Ascending aorta (tissue), 2 donors: Measurements from ENCODE around the gene P3H1. TPM values are rescaled to one million over a fixed set of nuclear protein-coding genes. Genes with fewer than 3 reads are reported as not detected.

ENCODE experiments used
- DNase-seq, 2 donors: peaks; one replicate each; pipeline ENCODE4 v3.0.0-alpha.2; 2019; ENCODE audit warnings: low spot score in 2 of 2
- H3K27ac ChIP-seq, 2 donors: fragments of 200-600 bp; sonication (generic); one replicate each; pipeline ENCODE4 v1.5.1; 2016 to 2017; ENCODE audit warnings: mild to moderate bottlenecking in 1 of 2
- H3K27me3 ChIP-seq: fragments of 200-600 bp; sonication (generic); one replicate; pipeline ENCODE4 v1.5.1; 2017
- H3K36me3 ChIP-seq, 2 donors: fragments of 200-600 bp; sonication (generic); one replicate each; pipeline ENCODE4 v1.5.1; 2016
- H3K4me1 ChIP-seq, 2 donors: fragments of 200-600 bp; sonication (generic); one replicate each; pipeline ENCODE4 v1.5.1; 2016 to 2017; ENCODE audit warnings: mild to moderate bottlenecking in 1 of 2
- H3K4me3 ChIP-seq, 2 donors: fragments of 200-600 bp; sonication (generic); one replicate each; pipeline ENCODE4 v1.5.1; 2016 to 2017; ENCODE audit warnings: mild to moderate bottlenecking in 1 of 2
- H3K9me3 ChIP-seq, 2 donors: fragments of 200-600 bp; sonication (generic); one replicate each; pipeline ENCODE4 v1.5.1; 2016
- intact Hi-C: fragments of 100-400 bp; cut with DNase I; formaldehyde crosslinking; loops from one replicate; pipeline ENCODE4 v1.15.1; 2023
- total RNA-seq: library from RNA; depleted of rRNA; stranded (reverse); fragments of >200 nt; gene quantifications from one replicate; pipeline ENCODE4 v1.1.0, GENCODE V29; 2016
- TF ChIP-seq, protein P1 (sequence below), 3 experiments: fragments of 200-600 bp in 2 of 3; fragments of 450-650 bp in 1 of 3; sonication (generic) in 2 of 3; IDR thresholded peaks; one replicate each; pipeline ENCODE4 v1.5.1; 2016 to 2019; ENCODE audit warnings: antibody characterized with exemption in 3 of 3, mild to moderate bottlenecking in 1 of 3, moderate library complexity in 1 of 3

The P3H1 gene
- total RNA-seq, 1 donor from 2014 or later, result 72.2 TPM

DNA sequence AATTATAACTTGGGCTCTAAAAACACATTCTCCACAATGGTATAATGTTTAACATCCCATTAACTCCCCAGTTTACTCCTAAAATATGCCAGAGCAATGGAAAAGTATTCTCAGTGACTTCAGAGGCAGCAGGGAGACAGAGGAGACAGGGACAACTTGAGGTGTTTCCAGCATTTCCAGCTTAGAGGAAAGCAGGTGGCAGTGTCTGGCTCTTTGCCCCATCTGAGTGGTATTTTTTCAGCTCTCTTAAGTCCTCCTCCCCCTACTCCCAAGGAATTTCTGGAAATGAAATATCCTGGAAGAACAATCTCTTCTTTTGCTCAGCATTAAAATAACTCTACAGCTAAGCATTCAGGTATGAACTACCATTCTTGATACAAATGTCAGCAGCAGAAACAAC, 39.3 kb upstream of the P3H1 start:
- DNase-seq, result no peak
- Histone ChIP-seq H3K27ac (no peak overlapping the region), H3K4me3 (no peak overlapping the region), H3K9me3 (no peaks in the 10 kb centered on the region), H3K4me1 (no peaks in the 10 kb centered on the region), H3K27me3 (no peaks in the 10 kb centered on the region), H3K36me3 (peaks cover 3 to 6% of the 10 kb centered on the region in 2 donors)
- intact Hi-C loops, result no loop called here
- TF ChIP-seq, protein P1, sequence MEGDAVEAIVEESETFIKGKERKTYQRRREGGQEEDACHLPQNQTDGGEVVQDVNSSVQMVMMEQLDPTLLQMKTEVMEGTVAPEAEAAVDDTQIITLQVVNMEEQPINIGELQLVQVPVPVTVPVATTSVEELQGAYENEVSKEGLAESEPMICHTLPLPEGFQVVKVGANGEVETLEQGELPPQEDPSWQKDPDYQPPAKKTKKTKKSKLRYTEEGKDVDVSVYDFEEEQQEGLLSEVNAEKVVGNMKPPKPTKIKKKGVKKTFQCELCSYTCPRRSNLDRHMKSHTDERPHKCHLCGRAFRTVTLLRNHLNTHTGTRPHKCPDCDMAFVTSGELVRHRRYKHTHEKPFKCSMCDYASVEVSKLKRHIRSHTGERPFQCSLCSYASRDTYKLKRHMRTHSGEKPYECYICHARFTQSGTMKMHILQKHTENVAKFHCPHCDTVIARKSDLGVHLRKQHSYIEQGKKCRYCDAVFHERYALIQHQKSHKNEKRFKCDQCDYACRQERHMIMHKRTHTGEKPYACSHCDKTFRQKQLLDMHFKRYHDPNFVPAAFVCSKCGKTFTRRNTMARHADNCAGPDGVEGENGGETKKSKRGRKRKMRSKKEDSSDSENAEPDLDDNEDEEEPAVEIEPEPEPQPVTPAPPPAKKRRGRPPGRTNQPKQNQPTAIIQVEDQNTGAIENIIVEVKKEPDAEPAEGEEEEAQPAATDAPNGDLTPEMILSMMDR (IDR thresholded peaks at IDR 0.05), result no peak

DNA sequence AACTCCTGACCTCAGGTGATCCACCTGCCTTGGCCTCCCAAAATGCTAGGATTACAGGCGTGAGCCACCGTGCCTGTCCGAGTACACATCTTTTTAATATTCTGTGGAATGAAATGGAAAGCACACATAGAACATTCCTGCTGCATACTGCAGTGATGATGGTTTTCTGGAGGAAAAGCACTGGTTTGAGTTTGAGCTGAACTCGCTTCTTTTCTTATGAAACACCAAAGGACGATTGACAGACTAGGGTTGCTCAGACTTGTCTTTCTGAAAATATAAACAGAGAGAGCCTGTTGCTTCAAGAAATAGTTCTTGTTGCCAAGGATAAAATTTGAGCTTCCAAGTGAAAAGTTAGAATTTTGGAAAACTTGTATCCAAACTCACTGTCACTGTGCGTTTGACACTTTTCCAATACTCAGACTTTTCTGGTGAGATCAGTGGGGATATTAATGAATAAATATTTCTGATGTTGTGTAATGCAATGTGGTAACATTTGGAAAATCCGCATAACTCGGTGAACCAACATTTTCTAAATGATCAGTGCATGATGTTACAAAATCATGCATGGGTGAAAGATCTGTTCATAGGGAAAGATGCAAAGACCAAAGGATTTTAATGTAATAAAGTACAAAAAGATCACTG, 35.1 kb upstream of the P3H1 start:
- TF ChIP-seq, protein P1 (IDR thresholded peaks at IDR 0.05), result no peak
- no peak overlapping the region for H3K27ac ChIP-seq

DNA sequence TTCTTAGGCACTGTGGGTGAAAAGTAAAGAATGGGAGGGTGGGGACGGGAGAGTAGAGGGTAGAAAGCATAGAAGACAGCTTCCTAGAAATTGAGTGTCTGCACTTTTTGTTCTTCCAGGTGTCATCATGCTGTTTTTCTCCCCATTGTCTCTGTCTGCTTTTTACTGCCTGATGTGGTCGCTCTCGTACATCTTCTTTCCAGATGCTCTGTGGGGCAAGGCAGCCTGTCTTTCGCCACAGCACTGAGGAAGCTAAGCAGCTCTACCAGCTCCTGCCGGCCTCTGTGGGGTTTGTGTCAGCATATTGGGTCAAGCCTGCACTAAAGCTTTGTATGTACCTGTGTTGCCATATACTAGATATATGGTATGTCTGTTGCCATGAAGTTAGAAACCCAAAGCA, 31.2 kb upstream of the P3H1 start:
- H3K36me3 ChIP-seq, result no peaks in the 10 kb centered on the region
- TF ChIP-seq, protein P1 (IDR thresholded peaks at IDR 0.05), result no peak
- intact Hi-C loops, result no loop called here

More for the DNA sequence above, 35.1 kb upstream of the P3H1 start:
- Histone ChIP-seq H3K36me3 (no peaks in the 10 kb centered on the region), H3K4me3 (no peak overlapping the region), H3K27me3 (no peaks in the 10 kb centered on the region), H3K9me3 (no peaks in the 10 kb centered on the region), H3K4me1 (no peaks in the 10 kb centered on the region)
- intact Hi-C loops, result no loop called here
- DNase-seq, result no peak

DNA sequence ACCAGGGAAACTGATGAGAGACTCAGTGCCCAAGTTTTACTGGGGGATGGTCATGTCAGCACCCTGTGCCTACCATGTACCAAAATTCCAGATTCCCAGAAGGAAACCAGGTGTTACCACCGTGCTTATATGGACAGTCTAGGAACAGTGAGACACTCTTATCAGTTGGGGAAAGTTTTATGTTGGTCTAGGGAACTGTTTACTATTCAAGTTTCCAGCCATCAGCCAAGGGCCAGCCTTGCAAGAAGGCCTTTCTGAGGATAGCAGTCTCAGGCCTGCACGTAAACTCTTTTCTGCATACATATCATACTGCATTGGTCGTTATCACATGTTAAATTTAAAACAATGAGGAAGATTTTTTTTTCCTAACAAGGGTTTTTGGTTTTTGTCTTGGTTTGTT, 30.6 kb upstream of the P3H1 start:
- no peaks in the 10 kb centered on the region for H3K9me3 ChIP-seq
- H3K36me3 ChIP-seq, result no peaks in the 10 kb centered on the region
- H3K4me1 ChIP-seq, result no peaks in the 10 kb centered on the region
- DNase-seq, result no peak
- intact Hi-C loops, result no loop called here
- no peak overlapping the region for H3K4me3 ChIP-seq
- H3K27ac ChIP-seq, result no peak overlapping the region
- TF ChIP-seq, protein P1 (IDR thresholded peaks at IDR 0.05), result no peak
- H3K27me3 ChIP-seq, result no peaks in the 10 kb centered on the region

More for the DNA sequence above, 31.2 kb upstream of the P3H1 start:
- H3K4me3 ChIP-seq, result no peak overlapping the region
- no peaks in the 10 kb centered on the region for H3K9me3 ChIP-seq
- H3K27me3 ChIP-seq, result no peaks in the 10 kb centered on the region
- no peak for DNase-seq
- no peaks in the 10 kb centered on the region for H3K4me1 ChIP-seq
- H3K27ac ChIP-seq, result no peak overlapping the region

DNA sequence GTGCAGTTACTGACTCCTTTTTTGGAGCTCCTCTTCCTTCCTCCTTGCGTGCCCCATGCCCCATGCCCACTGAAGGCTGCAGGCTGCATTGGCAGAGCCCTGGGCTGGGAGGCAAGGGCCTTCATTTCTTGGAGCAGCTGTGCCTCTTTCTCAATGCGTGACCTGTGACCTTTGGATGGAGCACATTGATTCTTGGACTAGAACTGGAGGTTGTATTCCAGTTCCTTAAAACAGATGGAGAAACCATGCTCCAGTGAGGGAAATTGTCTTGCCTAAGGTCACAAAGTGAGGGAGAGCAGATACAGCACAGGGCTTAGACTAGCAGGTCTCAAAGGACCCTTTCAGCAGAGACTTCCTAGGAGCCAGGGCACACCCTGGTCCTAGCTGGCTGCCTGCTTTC, 27.0 kb upstream of the P3H1 start:
- H3K9me3 ChIP-seq, result no peaks in the 10 kb centered on the region
- H3K4me1 ChIP-seq, result no peaks in the 10 kb centered on the region
- no peaks in the 10 kb centered on the region for H3K36me3 ChIP-seq
- H3K4me3 ChIP-seq, result no peak overlapping the region
- DNase-seq, result no peak
- intact Hi-C loops, result no loop called here
- H3K27me3 ChIP-seq, result no peaks in the 10 kb centered on the region
- H3K27ac ChIP-seq, result no peak overlapping the region
- TF ChIP-seq, protein P1 (IDR thresholded peaks at IDR 0.05), result no peak

DNA sequence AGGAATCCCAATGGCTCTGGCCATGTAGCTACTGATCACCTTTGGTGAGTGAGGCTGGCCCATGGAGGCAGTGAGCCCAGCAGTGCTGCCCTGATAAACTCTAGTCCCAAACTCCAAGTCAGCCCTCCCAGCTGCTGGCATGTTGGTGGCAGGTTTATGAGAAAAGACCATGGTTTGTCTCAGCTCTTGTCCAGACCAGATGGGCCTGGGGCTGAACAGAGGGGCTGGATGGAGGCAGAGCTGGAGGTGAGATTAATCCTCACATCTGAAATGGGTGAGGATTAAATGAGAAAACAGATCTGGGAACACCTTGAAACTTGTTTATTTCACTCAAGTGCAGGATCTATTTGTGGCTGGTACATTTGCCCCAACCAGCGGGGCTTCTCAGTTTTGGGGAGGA, 21.2 kb upstream of the P3H1 start:
- H3K4me1 ChIP-seq, result peaks cover 0 to 3% of the 10 kb centered on the region in 2 donors
- no peak overlapping the region for H3K27ac ChIP-seq
- no peak for DNase-seq

More for the DNA sequence above, 21.2 kb upstream of the P3H1 start:
- Histone ChIP-seq H3K9me3 (no peaks in the 10 kb centered on the region), H3K27me3 (no peaks in the 10 kb centered on the region), H3K4me3 (no peak overlapping the region), H3K36me3 (no peaks in the 10 kb centered on the region)
- TF ChIP-seq, protein P1 (IDR thresholded peaks at IDR 0.05), result no peak
- intact Hi-C loops, result no loop called here
